Activated B cell treated with CpG ODN at 0.5 μM for 24 hours (primary cell): ENCODE measurements around the gene DEPDC5. TPM values are rescaled to one million over a fixed set of nuclear protein-coding genes. Genes with fewer than 3 reads are reported as not detected.
A peak's percentile ranks its signal among the peaks of the same experiment; 100 is the strongest.

Experiments
- ATAC-seq: fragments of 200-7000 bp; cut with Tn5 transposase; one replicate; pipeline ENCODE4 v1.10.0; 2021; ENCODE audit warnings: low read depth, mild to moderate bottlenecking, moderate library complexity
- CTCF ChIA-PET: fragments of 350-600 bp; sonication (Branson Sonifier 250); formaldehyde crosslinking; loops from one replicate; lab custom pipeline; 2021; ENCODE audit warnings: antibody characterized with exemption; lab: Charles Lee
- POLR2A ChIA-PET: fragments of 350-600 bp; sonication (Branson Sonifier 250); formaldehyde crosslinking; loops from one replicate; lab custom pipeline; 2021; ENCODE audit warnings: antibody characterized with exemption; lab: Charles Lee
- DNase-seq: peaks from one replicate; pipeline ENCODE4 v3.0.0; 2022
- H3K27ac Mint-ChIP-seq: one replicate; pipeline ENCODE4 v1.8.0; 2020; ENCODE audit warnings: mixed read lengths
- H3K27me3 Mint-ChIP-seq: one replicate; pipeline ENCODE4 v1.8.0; 2021; ENCODE audit warnings: mixed read lengths
- H3K36me3 Mint-ChIP-seq: one replicate; pipeline ENCODE4 v1.8.0; 2021; ENCODE audit warnings: low read depth, mixed read lengths
- H3K4me1 Mint-ChIP-seq: one replicate; pipeline ENCODE4 v1.8.0; 2021; ENCODE audit warnings: mixed read lengths
- H3K4me3 Mint-ChIP-seq: one replicate; pipeline ENCODE4 v1.8.0; 2020; ENCODE audit warnings: mild to moderate bottlenecking, mixed read lengths
- H3K9me3 Mint-ChIP-seq: one replicate; pipeline ENCODE4 v1.8.0; 2020; ENCODE audit warnings: mixed read lengths
- CTCF ChIP-seq: fragments of 200-600 bp; IDR thresholded peaks from one replicate; pipeline ENCODE4 v1.8.0; 2022; ENCODE audit warnings: antibody characterized with exemption, mild to moderate bottlenecking
- intact Hi-C: fragments of 100-400 bp; cut with micrococcal nuclease; formaldehyde crosslinking; loops from one replicate; pipeline ENCODE4 v1.15.1; 2024
- total RNA-seq: library from RNA; stranded (reverse); gene quantifications from 2 replicates; pipeline ENCODE4 v1.2.3, GENCODE V29; 2022

Gene DEPDC5
- total RNA-seq, 1 donor from 2014 or later, result 79.1 TPM

- no peak for TF ChIP-seq CTCF
- DNase-seq (no peak), ATAC-seq (no peak)
- H3K36me3 Mint-ChIP-seq, result peaks cover 40% of the 10 kb centered on the region
- ChIA-PET CTCF (interaction anchor here (0.7 to 4.0 kb wide), 7 partner anchors 10 to 281 kb away, joined by 3 to 28 read pairs (median 4); no protein-coding TSS in a partner anchor), POLR2A (interaction anchor here (0.9 kb wide), 1 partner anchor 84 kb away, joined by 3 read pairs; no protein-coding TSS in a partner anchor)
- H3K4me1 Mint-ChIP-seq, result peaks cover 26% of the 10 kb centered on the region
- no peaks in the 10 kb centered on the region for H3K9me3 Mint-ChIP-seq
- peak overlapping the region; percentile 1 for H3K4me3 Mint-ChIP-seq
- no peaks in the 10 kb centered on the region for H3K27me3 Mint-ChIP-seq
- intact Hi-C loops, result loop anchor here (1.0 to 10.0 kb wide), 10 partner anchors 30 to 732 kb away; partner anchors contain the start of genes LIMK2, PATZ1 and SFI1
- H3K27ac Mint-ChIP-seq, result peak overlapping the region; percentile 21
Measured at GRCh38 chr22:31947296-31947695, 193.5 kb downstream of the DEPDC5 start.

GRCh38 chr22:31948002-31948401 lies 194.2 kb downstream of the DEPDC5 start:
- Mint-ChIP-seq H3K4me1 (peaks cover 27% of the 10 kb centered on the region), H3K27ac (no peak overlapping the region)
- CTCF ChIA-PET, result interaction anchor here (0.7 to 4.0 kb wide), 5 partner anchors 11 to 282 kb away, joined by 3 to 28 read pairs (median 7); no protein-coding TSS in a partner anchor

GRCh38 chr22:31950226-31950625 lies 196.4 kb downstream of the DEPDC5 start:
- ChIA-PET CTCF (interaction anchor here (1.4 to 1.7 kb wide), 2 partner anchors 20 to 285 kb away, joined by 3 to 5 read pairs; no protein-coding TSS in a partner anchor), POLR2A (no interaction called here)
- H3K9me3 Mint-ChIP-seq, result no peaks in the 10 kb centered on the region
- intact Hi-C loops, result no loop called here
- no peak for DNase-seq
- TF ChIP-seq CTCF, result no peak
- H3K27me3 Mint-ChIP-seq, result no peaks in the 10 kb centered on the region
- peaks cover 53% of the 10 kb centered on the region for H3K36me3 Mint-ChIP-seq
- H3K4me3 Mint-ChIP-seq, result no peak overlapping the region
- no peak overlapping the region for H3K27ac Mint-ChIP-seq
- H3K4me1 Mint-ChIP-seq, result peaks cover 23% of the 10 kb centered on the region
- no peak for ATAC-seq

More at GRCh38 chr22:31948002-31948401, 194.2 kb downstream of the DEPDC5 start:
- DNase-seq, result no peak
- Mint-ChIP-seq H3K36me3 (peaks cover 41% of the 10 kb centered on the region), H3K9me3 (no peaks in the 10 kb centered on the region), H3K27me3 (no peaks in the 10 kb centered on the region), H3K4me3 (no peak overlapping the region)
- TF ChIP-seq CTCF, result no peak
- intact Hi-C loops, result loop anchor here (5.0 to 10.0 kb wide), 6 partner anchors 46 to 733 kb away; partner anchors contain the start of genes LIMK2, PATZ1 and SFI1
- POLR2A ChIA-PET, result no interaction called here
- ATAC-seq, result no peak

- TF ChIP-seq CTCF, result no peak
- no peak for ATAC-seq
- H3K27me3 Mint-ChIP-seq, result no peaks in the 10 kb centered on the region
- ChIA-PET POLR2A (no interaction called here), CTCF (interaction anchor here (0.8 to 1.1 kb wide), 2 partner anchors 19 to 183 kb away, joined by 3 to 4 read pairs; no protein-coding TSS in a partner anchor)
- no peak overlapping the region for H3K4me3 Mint-ChIP-seq
- intact Hi-C loops, result no loop called here
- H3K4me1 Mint-ChIP-seq, result peaks cover 23% of the 10 kb centered on the region
- H3K27ac Mint-ChIP-seq, result peak overlapping the region; percentile 4
- H3K36me3 Mint-ChIP-seq, result peaks cover 63% of the 10 kb centered on the region
- DNase-seq, result no peak
- H3K9me3 Mint-ChIP-seq, result no peaks in the 10 kb centered on the region
Measured at GRCh38 chr22:31951194-31952093, 197.6 kb downstream of the DEPDC5 start.

- Mint-ChIP-seq H3K27me3 (no peaks in the 10 kb centered on the region), H3K27ac (no peak overlapping the region), H3K4me1 (peaks cover 21% of the 10 kb centered on the region), H3K36me3 (peaks cover 69% of the 10 kb centered on the region), H3K9me3 (no peaks in the 10 kb centered on the region), H3K4me3 (no peak overlapping the region)
- DNase-seq (no peak), ATAC-seq (no peak)
- intact Hi-C loops, result no loop called here
- ChIA-PET CTCF (no interaction called here), POLR2A (no interaction called here)
- TF ChIP-seq CTCF, result no peak
Measured at GRCh38 chr22:31952094-31952401, 198.2 kb downstream of the DEPDC5 start.
